HG02588 (cell line): Measurements from ENCODE around the gene CLEC16A.
"Not testable (repeated sequence)": the region's sequence is repeated elsewhere in the genome, so short reads cannot be mapped to it uniquely, and the experiment has no call there.

ENCODE experiments used
- ATAC-seq: cut with Tn5 transposase; IDR thresholded peaks from one replicate; pipeline ENCODE4 v1.9.1; 2021; ENCODE audit warnings: mild to moderate bottlenecking, moderate library complexity; ENCODE audit not compliant: unreplicated experiment

The CLEC16A gene

DNA sequence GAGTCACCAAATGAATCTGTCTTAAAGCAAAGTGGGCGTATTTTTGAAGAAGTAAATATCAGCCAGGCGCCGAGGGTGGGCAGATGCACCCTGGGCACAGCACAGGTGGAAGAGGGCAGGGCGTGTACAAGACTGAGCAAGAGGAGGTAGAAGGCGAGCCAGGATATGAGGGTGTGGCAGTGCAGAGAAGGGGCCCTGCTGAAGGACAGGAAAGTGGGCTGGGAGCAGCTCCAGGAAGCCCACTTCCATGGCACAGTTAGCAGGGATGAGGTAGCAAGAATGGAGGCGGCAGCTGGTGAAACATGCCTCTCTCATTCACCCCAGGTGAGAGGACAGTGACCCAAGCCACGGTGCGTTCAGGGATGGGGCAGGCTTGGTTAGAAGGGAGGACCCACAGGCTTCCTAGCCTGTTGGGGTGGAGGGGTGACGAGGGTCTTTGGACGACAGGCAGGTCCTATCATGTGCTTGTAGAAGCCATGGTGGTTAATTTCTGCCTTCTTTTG is 149.3 kb downstream of the CLEC16A start:
- no peak for ATAC-seq

DNA sequence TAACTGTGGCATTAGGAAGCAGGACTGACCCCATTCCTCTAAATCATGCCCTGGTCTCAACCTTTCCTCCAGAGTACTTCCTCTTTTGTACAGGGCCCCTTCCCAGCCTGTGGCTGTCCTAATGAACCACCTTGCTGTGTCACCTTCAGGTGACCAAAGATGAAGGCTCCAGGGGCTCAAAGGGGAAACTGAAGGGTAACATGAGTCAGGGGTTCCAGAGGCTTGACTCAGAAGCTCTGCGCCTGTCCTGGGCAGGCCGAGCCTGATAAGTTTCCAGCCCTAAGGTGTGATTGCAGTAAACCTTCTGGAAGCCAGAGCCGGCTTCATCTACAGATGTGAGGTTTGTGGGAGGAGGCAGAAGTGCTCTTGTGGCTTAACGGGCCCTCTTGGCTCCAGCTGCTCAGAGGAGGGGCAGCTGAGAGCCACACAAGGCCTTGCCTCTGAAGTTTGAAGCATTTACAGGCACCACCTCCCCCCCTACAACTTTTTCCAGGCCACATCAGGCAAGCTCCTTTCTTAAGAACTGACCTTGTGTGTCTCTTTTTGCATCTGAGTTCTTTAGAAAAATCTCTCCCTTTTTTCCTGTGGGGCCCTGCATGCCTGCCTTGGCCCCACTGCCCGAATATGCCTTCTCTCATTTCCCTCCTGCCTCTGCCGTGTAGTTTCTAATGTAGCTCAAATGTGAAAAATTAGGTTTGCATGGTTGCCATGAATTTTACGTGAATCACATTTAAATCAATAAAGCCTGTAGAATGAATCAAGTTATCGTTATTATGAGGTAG is 149.9 kb downstream of the CLEC16A start:
- peak; percentile 74 for ATAC-seq

DNA sequence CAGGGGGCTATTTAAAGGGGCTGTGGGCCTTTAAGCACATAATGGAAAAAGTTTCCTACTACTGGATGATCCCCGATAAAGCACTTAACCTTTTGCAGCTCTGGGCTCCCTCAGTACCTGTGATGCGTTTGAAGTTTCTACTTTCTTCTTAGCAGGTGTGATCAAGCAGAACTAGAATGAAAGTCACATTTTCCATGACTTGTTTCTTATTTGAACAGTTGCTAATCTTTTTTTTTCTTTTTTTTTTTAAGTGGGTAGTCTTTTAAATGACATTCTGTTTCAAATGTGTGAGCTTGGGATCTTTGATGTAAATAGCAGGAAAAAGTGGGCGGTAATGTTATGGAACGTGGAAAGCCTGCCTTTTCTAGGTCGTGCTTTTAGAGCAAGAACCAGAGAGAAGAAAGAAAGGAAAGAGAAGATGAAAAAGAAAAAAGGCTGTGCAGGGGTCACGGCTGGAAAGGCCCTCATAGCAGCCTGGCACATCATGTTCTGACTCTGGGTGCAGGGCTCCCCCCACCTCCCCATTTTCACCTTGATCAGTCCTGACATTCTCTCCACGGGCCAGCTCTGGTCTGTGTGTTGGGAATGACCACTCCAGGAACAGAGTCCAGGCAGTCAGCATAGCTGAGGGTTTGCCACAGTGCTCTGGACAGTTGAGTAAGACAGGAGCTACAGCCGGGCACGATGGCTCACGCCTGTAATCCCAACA is 150.6 kb downstream of the CLEC16A start:
- ATAC-seq, result no peak

DNA sequence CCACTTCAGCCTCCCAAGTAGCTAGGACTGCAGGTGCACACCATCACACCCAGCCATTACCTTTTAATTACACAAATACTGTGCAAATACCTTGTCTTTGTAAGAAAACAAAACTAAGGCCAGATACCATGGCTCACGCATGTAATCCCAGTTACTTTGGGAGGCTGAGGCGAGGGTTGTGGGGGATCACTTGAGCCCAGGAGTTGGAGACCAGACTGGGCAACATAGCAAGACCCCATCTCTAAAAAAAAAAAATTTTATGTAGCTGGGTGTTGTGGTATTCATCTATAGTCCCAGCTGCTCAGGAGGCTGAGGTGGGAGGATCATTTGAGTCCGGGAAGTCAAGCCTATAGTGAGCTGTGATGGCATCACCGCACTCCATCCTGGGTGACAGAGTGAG is 151.6 kb downstream of the CLEC16A start:
- no peak for ATAC-seq

DNA sequence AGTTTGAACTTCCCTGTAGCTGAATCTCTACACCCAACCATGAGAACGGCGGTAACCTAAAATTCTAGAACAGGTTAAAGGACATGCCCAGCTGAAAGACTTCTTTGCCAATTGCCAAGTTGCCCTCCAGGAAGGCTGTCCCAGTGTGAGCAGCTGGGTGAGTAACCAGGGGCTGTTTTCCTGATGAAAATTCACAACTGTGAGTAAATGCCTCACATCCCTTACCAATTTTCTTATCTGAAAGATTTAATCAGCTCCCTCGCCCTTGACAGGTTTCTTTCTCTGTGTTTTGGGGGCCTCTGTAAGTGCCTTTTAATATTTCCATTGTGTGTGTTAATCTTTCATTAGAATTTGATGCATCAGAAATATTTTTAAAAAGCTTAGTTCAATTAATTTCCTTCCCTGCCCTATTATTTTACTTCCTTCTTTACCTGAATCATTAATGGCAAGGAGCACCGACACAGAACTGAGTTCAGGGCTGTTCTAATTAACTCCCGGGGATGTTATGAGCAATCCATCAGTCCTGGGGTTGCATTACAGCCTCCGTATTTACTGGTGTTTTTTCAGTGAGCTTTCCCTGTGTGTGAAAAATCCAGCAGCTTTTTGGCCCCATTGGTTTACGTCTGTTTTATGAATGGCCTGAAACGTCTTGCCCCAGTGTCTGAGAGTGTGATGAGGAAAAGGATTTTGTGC is 152.9 kb downstream of the CLEC16A start:
- ATAC-seq, result no peak

DNA sequence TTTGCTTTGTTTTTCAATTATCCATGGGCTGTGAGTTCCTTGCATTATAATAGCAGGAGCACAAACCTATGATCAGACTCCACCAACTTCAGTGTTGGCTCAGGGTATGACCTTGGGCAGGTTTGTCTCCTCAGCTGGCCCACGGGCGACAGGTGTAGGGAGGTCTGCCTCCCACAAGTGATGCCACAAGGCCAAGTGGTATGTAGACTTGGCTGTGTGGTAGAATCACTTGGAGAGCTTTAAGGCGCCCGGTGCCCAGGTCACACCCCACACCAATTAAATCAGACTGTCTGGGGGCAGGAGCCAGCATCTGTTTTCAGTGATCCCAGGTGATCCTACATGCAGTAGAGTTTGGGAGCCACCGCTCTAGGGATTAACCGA is 153.4 kb downstream of the CLEC16A start:
- ATAC-seq, result no peak

DNA sequence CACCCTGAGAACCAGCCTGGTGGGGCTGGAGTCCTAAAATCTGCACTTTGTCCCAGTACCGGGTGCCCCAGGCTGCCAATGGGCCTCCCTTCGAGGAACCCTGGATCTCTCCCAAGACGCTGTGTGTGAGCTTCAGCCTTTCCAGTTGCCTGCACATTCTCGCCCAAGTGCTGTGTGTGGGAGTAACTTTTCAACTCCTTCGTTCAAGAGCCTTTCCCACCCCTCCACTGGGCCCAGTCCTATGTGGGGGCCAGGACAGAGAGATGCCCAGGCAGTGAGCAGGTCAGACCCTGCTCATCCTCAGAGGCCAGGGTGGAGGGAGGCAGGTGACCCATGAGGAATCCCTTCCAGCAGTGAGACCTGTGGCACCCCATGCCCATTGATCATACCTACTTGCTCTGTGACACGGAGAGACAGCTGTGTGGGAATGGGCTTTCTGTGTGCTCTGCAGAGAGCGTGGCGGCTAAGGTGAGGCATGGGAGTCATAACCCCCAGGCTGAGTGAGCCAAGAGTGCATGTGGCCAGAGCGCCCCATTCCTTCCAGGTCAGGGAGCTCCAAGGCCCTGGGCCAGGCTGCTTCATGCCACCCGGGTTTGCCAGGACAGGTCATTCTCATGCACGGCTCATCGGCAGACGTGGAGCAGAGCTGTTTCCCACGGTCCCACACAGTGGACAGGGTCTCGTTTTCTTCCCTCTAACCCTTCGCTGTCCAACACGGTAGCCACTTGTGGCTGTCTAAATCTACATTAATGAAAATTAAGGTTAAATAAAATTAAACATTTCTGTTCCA is 154.4 kb downstream of the CLEC16A start:
- no peak for ATAC-seq

DNA sequence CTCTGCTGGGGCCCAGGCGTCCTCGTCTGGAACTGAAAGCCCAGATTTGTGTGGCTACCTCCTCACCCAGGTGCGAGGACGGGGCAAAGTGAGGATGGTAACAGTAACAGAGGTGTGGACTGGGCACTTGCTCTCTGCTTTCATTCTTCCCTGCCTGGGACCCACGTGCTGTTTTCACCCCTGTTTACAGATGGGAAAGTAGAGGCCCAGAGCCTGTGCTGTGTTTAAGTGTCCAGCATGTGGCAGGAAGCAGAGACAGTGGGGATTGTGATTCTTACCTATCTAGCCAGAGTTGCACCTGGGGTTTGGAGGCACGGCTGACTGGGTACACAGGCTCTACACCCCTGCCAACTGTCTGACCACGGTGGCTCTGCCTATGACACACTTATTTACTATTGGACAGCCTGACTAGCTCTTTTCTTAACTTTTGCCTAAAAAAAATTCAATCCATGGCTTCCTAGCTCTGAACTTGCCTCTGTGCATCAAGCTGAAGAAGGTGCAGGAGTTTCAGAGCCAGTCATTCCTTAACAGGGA is 155.4 kb downstream of the CLEC16A start:
- ATAC-seq, result peak; percentile 32

DNA sequence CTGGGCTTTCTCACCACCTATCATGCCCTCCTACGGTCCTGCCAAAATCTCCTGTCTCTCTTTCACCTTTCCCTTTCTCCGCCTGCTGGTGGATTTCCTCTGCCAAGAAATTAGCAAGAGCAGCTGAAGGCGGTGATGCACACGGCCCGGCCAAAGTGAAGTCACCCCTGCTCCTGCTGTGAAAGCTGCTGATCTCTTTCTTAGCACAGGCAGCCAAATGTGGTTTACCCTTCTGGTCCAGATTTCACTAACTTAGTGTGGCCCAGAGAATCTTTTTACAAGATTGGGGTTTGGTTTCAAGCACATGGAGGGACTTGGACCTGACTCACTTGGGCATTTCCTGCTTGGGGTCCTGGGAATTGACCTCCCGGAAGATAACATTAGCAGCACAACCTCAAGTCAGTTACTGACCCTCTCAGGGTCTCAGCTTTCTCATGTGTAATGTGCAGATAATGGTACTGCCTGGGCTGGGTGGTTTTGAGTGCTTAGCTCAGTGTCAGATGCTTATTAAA is 155.9 kb downstream of the CLEC16A start:
- peak; percentile 41 for ATAC-seq

DNA sequence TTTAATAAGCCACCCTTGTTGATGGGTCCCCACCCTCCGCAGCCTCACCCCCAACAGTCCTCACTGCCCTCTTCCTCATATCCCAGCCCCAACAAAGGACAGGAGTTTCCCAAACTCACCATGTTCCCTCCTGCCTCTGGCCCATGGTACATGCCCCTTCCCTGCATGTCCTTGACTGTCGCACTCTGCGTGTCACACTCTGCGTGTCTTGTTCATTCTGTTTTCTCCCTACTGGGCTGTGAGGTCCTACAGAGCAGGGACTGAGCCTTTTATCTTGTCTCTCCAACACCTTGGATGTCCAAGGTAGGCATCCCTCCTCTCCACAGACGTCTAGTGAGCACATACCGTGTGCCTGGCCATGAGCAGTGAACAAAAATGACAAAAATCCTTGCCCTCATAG is 156.9 kb downstream of the CLEC16A start:
- no peak for ATAC-seq

DNA sequence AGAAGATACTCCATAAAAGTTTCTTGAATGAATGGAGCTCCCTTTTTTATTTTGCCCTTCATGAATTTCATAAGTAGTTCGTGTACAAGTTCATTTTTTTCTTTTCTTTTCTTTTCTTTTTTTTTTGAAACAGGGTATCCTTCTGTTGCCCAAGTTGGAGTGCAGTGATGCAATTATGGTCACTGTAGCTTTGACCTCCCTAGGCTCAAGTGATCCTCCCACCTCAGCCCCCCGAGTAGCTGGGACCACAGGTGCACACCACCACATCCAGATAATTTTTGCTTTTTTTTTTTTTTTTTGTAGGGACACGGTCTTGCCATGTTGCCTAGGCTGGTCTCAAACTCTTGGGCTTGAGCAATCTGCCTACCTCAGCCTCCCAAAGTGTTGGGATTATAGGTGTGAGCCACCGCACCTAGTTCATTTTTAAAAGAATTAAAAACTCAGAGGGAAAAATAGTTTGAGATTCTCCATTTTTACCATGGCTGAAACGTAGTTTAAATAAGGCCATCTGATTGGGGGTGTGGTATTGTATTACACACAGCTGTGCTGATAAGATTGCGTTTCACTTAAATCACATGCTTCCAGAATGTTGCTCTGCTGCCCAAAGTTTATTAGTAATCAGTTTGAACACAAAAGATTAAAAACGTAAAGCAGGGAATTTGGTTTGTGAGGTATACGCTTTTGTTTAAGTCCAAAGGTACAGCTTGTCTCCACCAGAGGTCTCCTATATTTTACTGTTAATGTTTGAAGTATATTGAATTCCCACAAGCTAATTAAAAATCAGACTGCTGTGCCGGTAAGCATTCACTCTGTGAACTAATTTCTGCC is 157.5 kb downstream of the CLEC16A start:
- ATAC-seq, result no peak

DNA sequence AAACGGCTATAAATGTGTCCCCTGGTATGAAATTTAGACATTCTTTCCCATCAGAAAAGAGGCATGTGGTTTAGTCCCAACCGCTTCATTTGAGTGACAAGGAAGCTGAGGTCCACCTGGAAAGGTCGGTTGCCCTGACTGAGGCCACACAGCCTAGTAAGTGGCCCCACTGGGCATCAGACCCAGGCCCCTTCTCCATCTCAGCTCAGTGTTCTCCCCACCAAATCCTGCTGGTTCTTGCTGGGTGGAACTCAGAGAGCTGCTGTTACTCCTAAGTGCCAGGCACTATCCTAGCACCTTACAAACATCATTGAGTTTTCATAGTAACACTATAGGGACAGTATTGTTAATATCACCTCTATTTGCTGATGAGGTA is 158.1 kb downstream of the CLEC16A start:
- ATAC-seq, result no peak

DNA sequence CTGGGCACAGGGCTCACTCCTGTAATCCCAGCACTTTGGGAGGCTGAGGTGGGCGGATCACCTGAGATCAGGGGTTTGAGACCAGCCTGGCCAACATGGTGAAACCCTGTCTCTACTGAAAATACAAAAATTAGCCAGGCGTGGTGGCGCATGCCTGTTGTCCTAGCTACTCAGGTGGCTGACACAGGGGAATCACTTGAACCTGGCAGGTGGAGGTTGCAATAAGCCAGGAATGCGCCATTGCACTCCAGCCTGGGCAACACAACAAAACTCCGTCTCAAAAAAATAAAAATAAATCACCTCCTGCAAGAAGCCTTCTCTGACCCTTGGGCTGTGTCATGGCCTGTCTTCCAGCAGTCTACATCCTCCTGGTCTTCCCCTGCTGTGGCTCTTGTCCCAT is 158.9 kb downstream of the CLEC16A start:
- ATAC-seq, result not testable (repeated sequence)

DNA sequence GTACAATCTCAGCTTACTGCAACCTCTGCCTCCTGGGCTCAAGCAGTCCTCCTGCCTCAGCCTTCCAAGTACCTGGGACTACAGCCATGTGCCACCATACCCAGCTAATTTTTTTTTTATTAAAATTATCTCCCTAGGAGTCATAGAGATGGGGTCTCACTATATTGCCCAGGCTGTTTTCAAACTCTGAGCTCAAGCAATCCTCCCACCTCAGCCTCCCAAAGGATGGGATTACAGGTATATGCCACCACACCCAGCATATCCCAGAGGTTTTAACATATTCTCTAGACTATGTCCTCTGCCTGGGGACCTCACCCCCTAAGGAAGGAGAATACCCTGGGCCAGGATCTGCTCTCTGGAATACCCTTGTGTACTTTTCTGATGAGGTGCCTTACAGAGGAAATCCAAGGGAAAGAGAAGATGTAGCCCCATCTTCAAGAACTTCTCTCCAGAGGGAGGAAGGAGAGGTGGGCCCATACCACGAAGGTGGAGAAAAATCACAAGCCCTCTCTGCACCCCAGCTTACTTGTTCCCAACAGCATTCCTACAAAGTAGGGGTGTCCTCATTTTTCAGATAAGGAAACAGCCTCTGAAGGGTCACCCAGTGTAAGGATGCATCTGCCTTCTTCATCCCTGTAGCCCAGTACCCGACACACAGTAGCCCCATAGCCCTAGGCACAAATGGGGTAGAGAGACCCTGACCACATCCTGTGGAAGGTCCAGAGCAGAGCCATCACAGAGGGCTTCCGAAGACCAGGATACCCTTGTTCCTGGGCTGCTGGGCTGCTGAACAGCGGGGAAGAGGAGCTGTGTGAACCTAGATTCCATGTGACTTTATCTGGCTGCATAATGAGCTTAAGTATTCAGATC is 160.0 kb downstream of the CLEC16A start:
- ATAC-seq, result no peak

DNA sequence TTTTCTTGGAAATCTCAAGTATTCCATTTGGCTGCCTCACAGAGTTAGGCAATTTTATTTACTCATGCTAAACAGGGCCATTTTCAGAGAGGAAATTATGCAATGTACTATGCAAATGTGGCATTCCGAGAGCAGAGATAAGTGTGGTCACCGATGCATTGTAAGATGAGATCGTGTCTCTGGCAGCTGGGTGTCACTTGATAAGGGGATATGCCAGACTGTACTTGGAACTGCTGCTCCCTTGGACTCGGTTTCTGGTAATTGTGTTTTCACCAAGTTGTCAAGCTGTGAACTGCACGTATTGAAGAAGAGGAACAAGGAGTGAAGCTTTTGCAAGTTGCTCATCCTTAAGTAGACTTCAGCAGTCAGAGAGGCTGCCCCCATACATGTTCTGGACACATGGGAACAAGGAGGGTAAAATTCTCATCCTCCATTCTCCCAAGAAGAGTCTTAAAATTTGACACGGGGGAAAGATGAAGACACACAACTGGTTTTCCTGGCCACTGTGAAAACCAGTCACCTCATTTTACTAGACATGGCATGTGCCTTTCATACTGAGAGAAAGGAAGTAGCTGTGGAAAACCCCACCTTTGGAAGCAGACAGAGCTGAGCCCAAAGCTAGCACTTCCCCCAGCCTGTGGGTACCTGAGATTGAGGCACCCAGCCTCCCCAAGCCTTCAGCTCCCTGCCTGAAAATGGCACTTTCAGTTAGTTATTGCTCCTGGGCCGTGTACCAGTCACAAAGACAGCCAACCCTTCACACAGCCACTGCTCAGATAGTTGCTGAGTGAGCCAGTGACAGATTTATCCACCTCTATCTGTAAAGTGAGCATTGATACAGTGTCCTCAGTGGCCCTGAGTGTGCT is 160.9 kb downstream of the CLEC16A start:
- ATAC-seq, result peak; percentile 56

DNA sequence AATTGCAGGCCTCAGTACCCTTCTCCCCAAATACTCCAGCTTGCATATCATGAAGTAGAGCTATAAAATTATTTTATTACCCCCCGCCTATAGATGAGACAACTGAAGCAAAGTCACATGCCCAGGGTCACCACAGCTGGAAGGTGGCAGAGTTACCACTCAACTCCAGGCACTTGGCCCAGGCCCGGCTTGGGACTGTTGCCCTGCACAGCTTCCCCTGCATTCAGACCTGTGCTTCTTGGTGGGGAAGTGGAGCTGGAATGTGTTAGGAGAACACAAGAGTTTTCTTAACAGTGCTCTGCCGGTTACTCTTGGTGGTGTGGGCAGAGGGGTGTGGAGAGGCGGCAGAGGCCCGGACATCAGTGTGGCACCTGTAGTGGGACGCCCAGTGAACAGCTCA is 162.4 kb downstream of the CLEC16A start:
- no peak for ATAC-seq

DNA sequence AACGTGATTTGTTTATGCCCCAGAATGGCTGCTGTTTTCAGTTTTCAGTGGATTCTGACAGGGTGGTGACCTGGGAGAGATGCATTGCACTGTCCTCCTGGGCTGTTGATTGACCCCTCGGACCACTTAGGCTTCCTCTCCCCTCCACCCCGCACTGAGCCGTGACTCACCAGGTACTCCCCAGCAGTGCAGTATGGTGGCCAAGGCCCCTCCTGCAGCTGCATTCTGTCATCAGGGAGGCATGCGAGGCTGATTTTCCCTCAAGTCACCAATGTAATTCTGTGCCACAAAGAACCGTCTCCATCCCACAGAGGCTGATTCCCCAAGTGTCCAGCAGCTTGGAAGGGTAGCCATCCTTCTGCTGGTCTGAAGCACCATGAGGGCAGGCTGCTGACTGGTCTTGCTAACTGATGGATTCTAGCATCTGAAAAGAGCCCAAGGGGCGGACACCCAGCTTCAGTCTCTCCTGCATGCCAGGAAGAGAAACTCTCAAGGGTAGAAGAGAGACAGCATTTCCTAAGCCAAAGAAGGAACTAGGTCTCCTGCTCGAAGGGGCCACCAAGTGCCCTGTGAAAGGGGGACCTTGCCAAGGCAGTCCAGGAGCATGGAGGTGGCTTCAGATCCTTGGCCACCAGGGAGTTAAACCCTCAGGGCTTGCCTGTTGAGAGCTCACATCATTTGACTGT is 163.6 kb downstream of the CLEC16A start:
- ATAC-seq, result no peak
